Left lung (tissue), 10 donors: ENCODE results near the gene MACROD2. TPM values are rescaled to one million over a fixed set of nuclear protein-coding genes. Genes with fewer than 3 reads are reported as not detected.

Experiments used
- ATAC-seq: fragments of 200-7000 bp; cut with Tn5 transposase; one replicate; pipeline ENCODE4 v1.9.1; 2020; ENCODE audit warnings: moderate library complexity
- DNase-seq, 4 donors: peaks; one replicate each; pipeline ENCODE4 v3.0.0-alpha.2; 2013 to 2020
- H3K27ac ChIP-seq, 2 donors: fragments of 200-600 bp; sonication (generic) in 1 of 2; one replicate each; pipeline versions ENCODE4 v1.5.0 to v1.8.0; 2020 to 2021
- H3K27me3 ChIP-seq, 2 donors: fragments of 200-600 bp; sonication (generic) in 1 of 2; one replicate each; pipeline versions ENCODE4 v1.5.0 to v1.8.0; 2020 to 2021
- H3K36me3 ChIP-seq, 2 donors: fragments of 200-600 bp; sonication (generic) in 1 of 2; one replicate each; pipeline versions ENCODE4 v1.5.0 to v1.8.0; 2020 to 2021
- H3K4me1 ChIP-seq, 2 donors: fragments of 200-600 bp; one replicate each; pipeline ENCODE4 v1.8.0; 2021
- H3K4me3 ChIP-seq, 2 donors: fragments of 200-600 bp; sonication (generic) in 1 of 2; one replicate each; pipeline versions ENCODE4 v1.5.0 to v1.8.0; 2020 to 2021; ENCODE audit warnings: mild to moderate bottlenecking in 1 of 2
- H3K9me3 ChIP-seq, 2 donors: fragments of 200-600 bp; sonication (generic) in 1 of 2; one replicate each; pipeline versions ENCODE4 v1.5.0 to v1.8.0; 2020 to 2021
- intact Hi-C, 2 donors: fragments of 100-400 bp; cut with DNase I; formaldehyde crosslinking; loops; one replicate each; pipeline versions ENCODE4 v1.11.2 to v1.14.2; 2022
- polyA plus RNA-seq, 6 donors: library from polyadenylated mRNA; unstranded; fragments of 120-200 nt; gene quantifications; one replicate each; pipeline ENCODE4 v1.2.1, GENCODE V29; 2013; ENCODE audit not compliant: insufficient read length in 6 of 6
- total RNA-seq, 2 donors: library from RNA; stranded (reverse); fragmentation: NEBNext Ultra II Directional; extraction: Animal tissue kit (Norgen Biotek cat#: 25700); gene quantifications; one replicate each; pipeline ENCODE4 v1.2.1, GENCODE V29; 2021
- TF ChIP-seq, protein P1 (sequence below), 2 donors: fragments of 200-600 bp; sonication (generic) in 1 of 2; IDR thresholded peaks; one replicate each; pipeline versions ENCODE4 v1.5.0 to v1.8.0; 2021; ENCODE audit warnings: antibody characterized with exemption in 2 of 2
- donor health status: DM: no; HTN: yes; CAD: no.
- donor health status: DM: no; HTN: no; CAD: no.

Gene MACROD2
- total and polyA plus RNA-seq, 8 donors: 6.1 to 23.6 (median 8.9) TPM

DNA sequence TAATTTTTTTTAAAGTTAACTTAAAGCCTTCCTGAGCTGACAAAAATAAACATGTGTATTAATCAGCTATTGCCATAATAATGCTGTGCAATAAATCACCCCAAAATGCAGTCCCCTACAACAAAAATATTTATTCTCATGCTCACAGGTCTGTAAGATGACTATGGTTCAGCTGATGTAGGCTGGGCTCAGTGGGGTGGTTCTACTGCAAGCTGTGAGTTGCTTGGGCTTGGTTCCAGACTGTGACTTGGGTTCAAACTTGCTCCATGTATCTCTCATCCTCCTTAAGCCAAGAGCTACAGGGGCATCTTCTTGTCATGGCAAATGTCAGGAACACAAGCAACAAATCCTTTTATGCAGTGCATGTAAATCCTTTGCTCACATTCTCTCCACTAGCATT lies 1933.6 kb downstream of the MACROD2 start:
- ATAC-seq (no peak), DNase-seq (no peak)

DNA sequence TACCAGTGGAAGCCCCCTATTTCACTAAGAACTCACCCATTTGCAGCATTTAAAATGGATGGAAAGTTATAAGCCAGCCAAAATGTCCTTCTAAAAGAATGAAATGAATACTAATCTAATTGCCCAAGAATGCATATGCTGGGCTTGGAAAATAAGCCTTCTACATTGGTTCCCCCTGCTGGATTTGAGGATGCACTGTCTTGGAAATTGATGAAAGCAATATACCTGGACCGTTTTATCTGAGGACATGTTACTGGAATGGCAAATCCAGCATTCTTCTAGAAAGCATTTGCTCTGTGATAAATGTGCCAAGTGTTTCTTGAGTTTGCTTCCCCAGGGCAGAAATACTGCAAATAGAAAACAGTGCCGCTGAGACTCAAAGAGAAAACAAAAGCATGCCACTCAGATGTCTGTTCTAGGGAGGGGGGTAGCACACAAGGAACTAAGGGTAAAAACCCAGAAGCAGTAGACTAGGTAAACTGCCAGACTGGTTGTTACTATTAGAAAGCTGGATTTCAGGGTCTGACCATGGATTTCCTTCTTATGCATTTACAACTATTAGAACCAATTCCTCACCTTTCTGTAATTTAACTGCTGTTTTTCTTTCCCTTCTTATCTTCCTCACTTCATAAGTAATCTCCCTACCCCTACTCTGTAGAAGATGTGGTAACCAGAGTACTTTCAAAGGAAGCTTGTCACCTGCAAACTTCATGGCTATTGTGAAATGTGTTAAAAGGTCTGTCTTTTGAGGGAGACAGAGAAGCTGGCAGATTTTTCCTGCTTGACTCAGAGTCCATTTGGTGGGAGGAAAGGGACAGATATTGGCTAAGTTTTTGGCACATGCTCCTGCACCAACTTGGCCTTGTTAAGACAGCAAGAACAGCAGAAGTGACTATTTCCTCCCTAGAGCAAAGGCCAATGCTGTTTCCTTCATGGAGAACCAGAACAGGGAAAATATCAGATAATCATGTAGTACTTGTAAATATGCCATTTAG lies 1935.3 kb downstream of the MACROD2 start:
- Histone ChIP-seq H3K4me3 (no peak overlapping the region), H3K9me3 (no peaks in the 10 kb centered on the region), H3K4me1 (no peaks in the 10 kb centered on the region), H3K27ac (no peak overlapping the region), H3K27me3 (no peaks in the 10 kb centered on the region), H3K36me3 (no peaks in the 10 kb centered on the region)
- ATAC-seq (peak; percentile 86), DNase-seq (peak in 2 of 4 donors; percentile 30 to 43)
- TF ChIP-seq, protein P1, sequence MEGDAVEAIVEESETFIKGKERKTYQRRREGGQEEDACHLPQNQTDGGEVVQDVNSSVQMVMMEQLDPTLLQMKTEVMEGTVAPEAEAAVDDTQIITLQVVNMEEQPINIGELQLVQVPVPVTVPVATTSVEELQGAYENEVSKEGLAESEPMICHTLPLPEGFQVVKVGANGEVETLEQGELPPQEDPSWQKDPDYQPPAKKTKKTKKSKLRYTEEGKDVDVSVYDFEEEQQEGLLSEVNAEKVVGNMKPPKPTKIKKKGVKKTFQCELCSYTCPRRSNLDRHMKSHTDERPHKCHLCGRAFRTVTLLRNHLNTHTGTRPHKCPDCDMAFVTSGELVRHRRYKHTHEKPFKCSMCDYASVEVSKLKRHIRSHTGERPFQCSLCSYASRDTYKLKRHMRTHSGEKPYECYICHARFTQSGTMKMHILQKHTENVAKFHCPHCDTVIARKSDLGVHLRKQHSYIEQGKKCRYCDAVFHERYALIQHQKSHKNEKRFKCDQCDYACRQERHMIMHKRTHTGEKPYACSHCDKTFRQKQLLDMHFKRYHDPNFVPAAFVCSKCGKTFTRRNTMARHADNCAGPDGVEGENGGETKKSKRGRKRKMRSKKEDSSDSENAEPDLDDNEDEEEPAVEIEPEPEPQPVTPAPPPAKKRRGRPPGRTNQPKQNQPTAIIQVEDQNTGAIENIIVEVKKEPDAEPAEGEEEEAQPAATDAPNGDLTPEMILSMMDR (IDR thresholded peaks at IDR 0.05): peak; percentile 9 to 54
- intact Hi-C loops: no loop called here

More for the DNA sequence above, 1933.6 kb downstream of the MACROD2 start:
- no peaks in the 10 kb centered on the region for H3K27me3 ChIP-seq
- no peak overlapping the region for H3K27ac ChIP-seq
- no peak overlapping the region for H3K4me3 ChIP-seq
- intact Hi-C loops: no loop called here
- TF ChIP-seq, protein P1 (IDR thresholded peaks at IDR 0.05): no peak
- no peaks in the 10 kb centered on the region for H3K4me1 ChIP-seq
- H3K9me3 ChIP-seq: no peaks in the 10 kb centered on the region
- no peaks in the 10 kb centered on the region for H3K36me3 ChIP-seq

DNA sequence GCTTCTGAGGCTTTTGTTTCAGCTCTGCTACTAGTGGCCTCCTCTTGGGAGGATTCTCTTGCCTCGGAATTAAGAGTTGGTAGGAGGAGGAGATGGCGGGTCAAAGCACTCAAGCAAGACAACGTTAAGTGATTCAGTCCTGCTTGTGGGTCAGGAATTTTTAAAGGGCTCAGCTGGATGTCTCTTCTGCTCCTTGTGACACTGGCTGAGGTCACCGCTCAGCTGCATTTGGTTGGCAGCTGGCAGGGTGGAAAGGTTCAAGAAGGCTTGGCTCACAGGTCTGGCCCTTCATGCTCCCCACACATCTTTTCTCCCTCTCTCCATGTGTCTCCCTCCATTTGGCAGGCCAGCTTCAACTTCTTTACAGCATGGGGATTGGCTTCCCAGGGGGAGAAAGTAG lies 1936.6 kb downstream of the MACROD2 start:
- ATAC-seq: no peak
- Histone ChIP-seq H3K27ac (no peak overlapping the region), H3K27me3 (no peaks in the 10 kb centered on the region), H3K9me3 (no peaks in the 10 kb centered on the region), H3K36me3 (no peaks in the 10 kb centered on the region), H3K4me1 (no peaks in the 10 kb centered on the region), H3K4me3 (no peak overlapping the region)
- TF ChIP-seq, protein P1 (IDR thresholded peaks at IDR 0.05): no peak
- no peak for DNase-seq
- intact Hi-C loops: no loop called here

DNA sequence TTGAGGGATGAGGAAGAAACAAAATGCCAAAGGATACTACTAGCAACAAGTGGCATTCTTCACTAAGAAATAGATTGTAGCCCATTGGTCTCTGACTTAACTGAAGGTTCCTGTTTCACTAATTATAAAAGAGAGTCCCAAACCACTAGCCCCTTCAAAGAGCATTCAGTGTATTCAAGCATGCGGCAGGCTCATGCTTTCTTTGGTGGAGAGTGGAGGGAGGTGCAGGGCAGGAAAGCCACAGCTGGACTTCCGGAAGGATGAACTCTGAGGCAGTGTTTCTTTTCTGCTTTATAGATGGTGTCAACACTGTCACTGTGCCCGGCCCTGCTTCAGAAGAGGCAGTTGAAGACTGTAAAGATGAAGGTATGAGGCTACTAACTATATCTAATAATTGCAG lies 1941.9 kb downstream of the MACROD2 start:
- TF ChIP-seq, protein P1 (IDR thresholded peaks at IDR 0.05): no peak
- ATAC-seq (no peak), DNase-seq (no peak)
- Histone ChIP-seq H3K4me1 (no peaks in the 10 kb centered on the region), H3K4me3 (no peak overlapping the region), H3K27ac (no peak overlapping the region), H3K9me3 (peaks cover 0 to 11% of the 10 kb centered on the region in 2 donors), H3K27me3 (no peaks in the 10 kb centered on the region), H3K36me3 (no peaks in the 10 kb centered on the region)
- intact Hi-C loops: no loop called here

DNA sequence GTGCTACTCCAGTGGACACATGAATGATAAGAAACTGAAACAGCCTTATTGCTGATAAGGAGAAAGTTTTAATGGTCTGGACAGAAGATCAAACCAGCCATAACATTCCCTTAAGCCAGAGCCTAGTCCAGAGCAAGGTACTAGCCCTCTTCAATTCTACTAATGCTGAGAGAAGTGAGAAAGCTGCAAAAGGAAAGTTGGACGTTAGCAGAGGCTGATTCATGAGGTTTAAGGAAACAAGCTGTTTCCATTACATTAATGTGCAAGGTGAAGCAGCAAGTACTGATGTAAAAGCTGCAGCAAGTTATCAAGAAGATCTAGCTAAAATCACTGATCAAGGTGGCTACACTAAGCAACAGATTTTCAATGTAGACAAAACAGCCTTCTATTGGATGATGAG lies 1943.5 kb downstream of the MACROD2 start:
- H3K36me3 ChIP-seq: no peaks in the 10 kb centered on the region
- H3K27me3 ChIP-seq: no peaks in the 10 kb centered on the region
- no peak overlapping the region for H3K4me3 ChIP-seq
- TF ChIP-seq, protein P1 (IDR thresholded peaks at IDR 0.05): no peak
- intact Hi-C loops: no loop called here
- DNase-seq: no peak
- H3K27ac ChIP-seq: no peak overlapping the region
- no peak for ATAC-seq
- H3K4me1 ChIP-seq: no peaks in the 10 kb centered on the region
- peaks cover 0 to 11% of the 10 kb centered on the region in 2 donors for H3K9me3 ChIP-seq
